GM12878 (cell line): ENCODE data around the gene PRKACG. TPM values are rescaled to one million over a fixed set of nuclear protein-coding genes. Genes with fewer than 3 reads are reported as not detected.

Experiments
- ASH2L ChIP-seq: fragments of 300-600, 200-600 bp; sonication (generic); IDR thresholded peaks from 2 replicates; pipeline ENCODE4 v1.6.1; 2017; ENCODE audit warnings: low read depth, mild to moderate bottlenecking, borderline replicate concordance
- BCLAF1 ChIP-seq: fragments of 450-650 bp; IDR thresholded peaks from 2 replicates; pipeline ENCODE4 v1.6.1; 2017; ENCODE audit warnings: antibody characterized with exemption, mild to moderate bottlenecking, moderate library complexity
- CBX5 ChIP-seq: sonication (generic); IDR thresholded peaks from 2 replicates; pipeline ENCODE4 v1.6.1; 2016; ENCODE audit warnings: low read depth, moderate library complexity, mild to moderate bottlenecking, inconsistent platforms
- EGR1 ChIP-seq, 2 experiments: IDR thresholded peaks; 1 replicate in 1 of 2; 2 replicates in 1 of 2; pipeline ENCODE4 v1.6.1; 2011 to 2012; ENCODE audit warnings: low read depth in 2 of 2, low read length in 2 of 2, borderline replicate concordance in 1 of 2, mild to moderate bottlenecking in 1 of 2, moderate library complexity in 1 of 2
- GABPA ChIP-seq: IDR thresholded peaks from 2 replicates; pipeline ENCODE4 v1.6.1; 2014; ENCODE audit warnings: antibody characterized with exemption, low read depth, mild to moderate bottlenecking, inconsistent platforms
- HDGF ChIP-seq: fragments of 450-650 bp; IDR thresholded peaks from 2 replicates; pipeline ENCODE4 v1.6.1; 2016; ENCODE audit warnings: antibody characterized with exemption
- IRF4 ChIP-seq: IDR thresholded peaks from 2 replicates; pipeline ENCODE4 v1.6.1; 2011; ENCODE audit warnings: low read depth, low read length
- JUND ChIP-seq: IDR thresholded peaks from 2 replicates; pipeline ENCODE4 v1.6.1; 2012; ENCODE audit warnings: low read depth, mild to moderate bottlenecking, low read length, improper control_type of control experiment, moderate library complexity
- MEF2A ChIP-seq: IDR thresholded peaks from 2 replicates; pipeline ENCODE4 v1.6.1; 2011; ENCODE audit warnings: low read depth, mild to moderate bottlenecking, low read length, moderate library complexity; ENCODE audit not compliant: insufficient read depth
- NFXL1 ChIP-seq: fragments of 450-650 bp; IDR thresholded peaks from 2 replicates; pipeline ENCODE4 v1.6.1; 2017; ENCODE audit warnings: antibody characterized with exemption, mild to moderate bottlenecking, borderline replicate concordance
- PKNOX1 ChIP-seq: fragments of 450-650 bp; IDR thresholded peaks from 2 replicates; pipeline ENCODE4 v1.6.1; 2016; ENCODE audit warnings: mild to moderate bottlenecking
- POU2F2 ChIP-seq: IDR thresholded peaks from 3 replicates; pipeline ENCODE4 v1.6.1; 2011; ENCODE audit warnings: low read depth, mild to moderate bottlenecking, low read length, borderline replicate concordance
- RCOR1 ChIP-seq: conservative IDR thresholded peaks from 2 replicates; pipeline ENCODE4 v1.6.1; 2012; ENCODE audit warnings: low read depth, low read length, improper control_type of control experiment
- SPI1 ChIP-seq: IDR thresholded peaks from 2 replicates; pipeline ENCODE4 v1.6.1; 2011; ENCODE audit warnings: low read depth, mild to moderate bottlenecking, low read length, moderate library complexity, borderline replicate concordance; ENCODE audit not compliant: insufficient read depth
- TCF12 ChIP-seq: IDR thresholded peaks from 2 replicates; pipeline ENCODE4 v1.6.1; 2011; ENCODE audit warnings: low read depth, mild to moderate bottlenecking, low read length
- ZNF217 ChIP-seq: fragments of 450-650 bp; IDR thresholded peaks from 2 replicates; pipeline ENCODE4 v1.6.1; 2017; ENCODE audit warnings: antibody characterized with exemption, mild to moderate bottlenecking
- ZNF274 ChIP-seq: IDR thresholded peaks from one replicate; pipeline ENCODE4 v1.8.0; 2011; ENCODE audit not compliant: insufficient read length, insufficient read depth
- ZNF592 ChIP-seq: fragments of 450-650 bp; IDR thresholded peaks from 2 replicates; pipeline ENCODE4 v1.6.1; 2017; ENCODE audit warnings: mild to moderate bottlenecking, moderate library complexity
- polyA plus RNA-seq, 11 experiments: library from polyadenylated mRNA; depleted of rRNA in 4 of 11; unstranded in 6 of 11; stranded (reverse) in 5 of 11; fragments of >200 nt; fragmentation: Nextera tagmentation in 4 of 11; fragmentation: Illumina TruSeq in 1 of 11; extraction: Ambion mirVana in 4 of 11; extraction: Trizol in 1 of 11; gene quantifications; 1 replicate in 1 of 11; 2 replicates in 10 of 11; pipeline versions ENCODE4 v1.2.1 to v1.2.3, GENCODE V29; 2011 to 2016; ENCODE audit warnings: inconsistent platforms in 2 of 11, missing spikeins in 2 of 11, low read depth in 1 of 11
- total RNA-seq, 4 experiments: library from RNA; depleted of rRNA in 3 of 4; stranded (reverse); fragments of >200 nt in 3 of 4; fragmentation: Illumina TruSeq in 1 of 4; extraction: Trizol in 1 of 4; gene quantifications; 2 replicates each; pipeline versions ENCODE4 v1.2.1 to v1.2.3, GENCODE V29; 2013 to 2021
- TF ChIP-seq, protein P1 (sequence below), 3 experiments: IDR thresholded peaks in 2 of 3; conservative IDR thresholded peaks in 1 of 3; 2 replicates each; pipeline ENCODE4 v1.5.1; 2011; ENCODE audit warnings: low read depth in 3 of 3, low read length in 3 of 3, mild to moderate bottlenecking in 3 of 3, control low read depth in 2 of 3, moderate library complexity in 2 of 3, inconsistent platforms in 1 of 3, mixed read lengths in 1 of 3; ENCODE audit not compliant: control insufficient read depth in 2 of 3, insufficient read depth in 1 of 3; ENCODE audit errors: extremely low read depth in 1 of 3

The PRKACG gene
- total and polyA plus RNA-seq, 10 of the 15 experiments (the other 5 are each of a cell fraction or from before 2014, with no cell fraction given) = not detected

GRCh38 chr9:69035438-69036308 is 21.8 kb upstream of the PRKACG start, which contains the start of gene FXN (continued):
- peak; percentile 68 for TF ChIP-seq ZNF592
- TF ChIP-seq ASH2L = peak; percentile 78; the same call in 1 of the 2 replicates
- 0 out of 2 replicates have a peak, but pooled peaks have one; percentile 3 for TF ChIP-seq TCF12
- 0 out of 2 replicates have a peak, but pooled peaks have one; percentile 13 for TF ChIP-seq PKNOX1
- TF ChIP-seq BCLAF1 = no peak
- TF ChIP-seq HDGF = no peak
- TF ChIP-seq, protein P1, sequence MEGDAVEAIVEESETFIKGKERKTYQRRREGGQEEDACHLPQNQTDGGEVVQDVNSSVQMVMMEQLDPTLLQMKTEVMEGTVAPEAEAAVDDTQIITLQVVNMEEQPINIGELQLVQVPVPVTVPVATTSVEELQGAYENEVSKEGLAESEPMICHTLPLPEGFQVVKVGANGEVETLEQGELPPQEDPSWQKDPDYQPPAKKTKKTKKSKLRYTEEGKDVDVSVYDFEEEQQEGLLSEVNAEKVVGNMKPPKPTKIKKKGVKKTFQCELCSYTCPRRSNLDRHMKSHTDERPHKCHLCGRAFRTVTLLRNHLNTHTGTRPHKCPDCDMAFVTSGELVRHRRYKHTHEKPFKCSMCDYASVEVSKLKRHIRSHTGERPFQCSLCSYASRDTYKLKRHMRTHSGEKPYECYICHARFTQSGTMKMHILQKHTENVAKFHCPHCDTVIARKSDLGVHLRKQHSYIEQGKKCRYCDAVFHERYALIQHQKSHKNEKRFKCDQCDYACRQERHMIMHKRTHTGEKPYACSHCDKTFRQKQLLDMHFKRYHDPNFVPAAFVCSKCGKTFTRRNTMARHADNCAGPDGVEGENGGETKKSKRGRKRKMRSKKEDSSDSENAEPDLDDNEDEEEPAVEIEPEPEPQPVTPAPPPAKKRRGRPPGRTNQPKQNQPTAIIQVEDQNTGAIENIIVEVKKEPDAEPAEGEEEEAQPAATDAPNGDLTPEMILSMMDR (IDR thresholded peaks at IDR 0.05 in 2 of 3, conservative IDR thresholded peaks at IDR 0.05 in 1 of 3; ENCODE audit: control insufficient read depth in 2 of 3, extremely low read depth in 1 of 3, insufficient read depth in 1 of 3, low read depth in 3 of 3, low read length in 3 of 3) = peak; percentile 96 to 98 (median 98)
- TF ChIP-seq EGR1 (IDR thresholded peaks at IDR 0.05; ENCODE audit: borderline replicate concordance in 1 of 2, low read depth in 2 of 2, low read length in 2 of 2) = peak; percentile 59 to 74
- TF ChIP-seq ZNF217 = peak; percentile 99
- no peak for TF ChIP-seq JUND
- no peak for TF ChIP-seq ZNF274
- TF ChIP-seq GABPA = no peak
- TF ChIP-seq MEF2A = peak; percentile 60; the same call in 1 of the 2 replicates
- no peak for TF ChIP-seq NFXL1
- TF ChIP-seq RCOR1 = peak; percentile 95; the same call in 1 of the 2 replicates
- no peak for TF ChIP-seq SPI1
- TF ChIP-seq IRF4 = no peak
- peak; percentile 89; the same call in 1 of the 2 replicates for TF ChIP-seq CBX5
- TF ChIP-seq POU2F2 = peak; percentile 83; the same call in 2 of the 3 replicates
